ENCODE measurements around the gene THUMPD3. TPM values are rescaled to one million over a fixed set of nuclear protein-coding genes. Genes with fewer than 3 reads are reported as not detected.

The THUMPD3 gene
- total RNA-seq, 4 donors from 2014 or later, result 22.2 to 39.8 (median 25.2) TPM

DNA sequence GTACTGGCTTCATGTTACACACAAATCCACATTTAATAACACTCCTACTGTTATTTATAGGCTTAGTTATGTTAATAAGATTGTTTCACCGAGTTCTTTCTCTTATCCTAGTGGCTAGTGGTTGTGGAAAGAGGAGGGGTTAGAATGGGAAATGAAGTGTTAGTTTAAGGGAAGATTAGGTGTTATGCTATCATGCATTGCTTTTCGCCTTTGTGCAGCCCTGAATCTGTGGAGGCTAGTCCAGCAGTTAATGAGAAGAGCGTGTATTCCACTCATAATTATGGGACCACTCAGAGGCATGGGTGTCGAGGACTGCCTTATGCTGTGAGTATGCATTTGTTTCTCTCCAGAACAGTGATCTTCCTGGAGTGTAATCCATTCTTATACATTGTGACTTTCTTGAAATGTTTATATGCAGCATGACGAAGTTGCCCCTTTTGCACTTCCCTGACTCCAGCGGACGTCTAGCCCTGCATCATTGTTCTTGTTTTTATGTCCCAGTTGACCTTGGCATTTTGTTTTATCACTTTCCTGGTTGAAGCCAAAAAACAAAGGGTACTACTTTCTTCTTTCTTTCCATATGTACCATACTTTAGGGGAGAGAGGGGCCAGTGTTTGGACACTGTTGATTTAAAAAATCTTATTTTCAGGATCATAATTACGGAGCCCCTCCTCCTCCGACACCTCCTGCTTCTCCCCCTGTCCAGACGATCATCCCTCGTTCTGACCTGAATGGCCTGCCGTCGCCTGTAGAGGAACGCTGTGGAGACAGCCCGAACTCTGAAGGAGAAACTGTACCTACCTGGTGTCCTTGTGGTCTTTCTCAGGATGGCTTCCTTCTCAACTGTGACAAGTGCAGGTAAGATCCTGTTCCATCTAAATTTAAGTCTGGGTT, 71.0 kb downstream of the THUMPD3 start:
- peaks cover 0 to 3% of the 10 kb centered on the region in 2 donors for H3K4me1 ChIP-seq
- no peaks in the 10 kb centered on the region for H3K9me3 ChIP-seq
- DNase-seq, result no peak
- H3K4me3 ChIP-seq, result no peak overlapping the region
- no peak for TF ChIP-seq POLR2A (IDR thresholded peaks at IDR 0.05)
- TF ChIP-seq, protein P1, sequence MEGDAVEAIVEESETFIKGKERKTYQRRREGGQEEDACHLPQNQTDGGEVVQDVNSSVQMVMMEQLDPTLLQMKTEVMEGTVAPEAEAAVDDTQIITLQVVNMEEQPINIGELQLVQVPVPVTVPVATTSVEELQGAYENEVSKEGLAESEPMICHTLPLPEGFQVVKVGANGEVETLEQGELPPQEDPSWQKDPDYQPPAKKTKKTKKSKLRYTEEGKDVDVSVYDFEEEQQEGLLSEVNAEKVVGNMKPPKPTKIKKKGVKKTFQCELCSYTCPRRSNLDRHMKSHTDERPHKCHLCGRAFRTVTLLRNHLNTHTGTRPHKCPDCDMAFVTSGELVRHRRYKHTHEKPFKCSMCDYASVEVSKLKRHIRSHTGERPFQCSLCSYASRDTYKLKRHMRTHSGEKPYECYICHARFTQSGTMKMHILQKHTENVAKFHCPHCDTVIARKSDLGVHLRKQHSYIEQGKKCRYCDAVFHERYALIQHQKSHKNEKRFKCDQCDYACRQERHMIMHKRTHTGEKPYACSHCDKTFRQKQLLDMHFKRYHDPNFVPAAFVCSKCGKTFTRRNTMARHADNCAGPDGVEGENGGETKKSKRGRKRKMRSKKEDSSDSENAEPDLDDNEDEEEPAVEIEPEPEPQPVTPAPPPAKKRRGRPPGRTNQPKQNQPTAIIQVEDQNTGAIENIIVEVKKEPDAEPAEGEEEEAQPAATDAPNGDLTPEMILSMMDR (IDR thresholded peaks at IDR 0.05 in 4 of 5, conservative IDR thresholded peaks at IDR 0.05 in 1 of 5), result no peak
- H3K27me3 ChIP-seq, result no peaks in the 10 kb centered on the region
- peaks cover 13 to 99% of the 10 kb centered on the region in 2 donors for H3K36me3 ChIP-seq
- no peak for ATAC-seq
- H3K27ac ChIP-seq, result no peak overlapping the region
- in situ Hi-C loops (cut with MboI; ENCODE audit: low sequenced_read_pairs in 4 of 4), result loop anchor here in 2 of 4 donors (10.0 kb wide), 2 partner anchors 49 to 79 kb away; no protein-coding TSS in a partner anchor
- intact Hi-C loops (cut with DNase I; ENCODE audit: low total_unique reads), result no loop called here

DNA sequence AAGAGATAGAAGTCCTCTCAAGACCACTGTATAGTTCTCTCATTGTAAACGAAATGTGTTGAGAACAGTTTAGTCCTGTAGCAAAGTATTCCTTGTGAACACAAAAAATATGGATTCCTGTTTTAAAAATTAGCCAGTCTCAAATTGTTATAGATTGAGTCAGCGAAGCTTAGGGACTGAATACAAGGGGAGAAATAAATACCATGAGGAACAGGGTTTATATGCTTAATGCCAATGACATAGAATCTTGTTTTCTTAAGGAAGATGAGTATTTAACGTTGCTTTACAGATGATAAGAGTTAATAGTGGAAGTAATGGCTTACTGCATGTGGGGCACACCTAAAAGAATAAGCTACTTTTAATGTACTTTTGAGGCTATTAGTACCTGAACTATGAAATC, 72.5 kb downstream of the THUMPD3 start:
- intact Hi-C loops (cut with DNase I; ENCODE audit: low total_unique reads) (no loop called here), in situ Hi-C loops (cut with MboI; ENCODE audit: low sequenced_read_pairs in 4 of 4) (loop anchor here in 2 of 4 donors (10.0 kb wide), 2 partner anchors 51 to 81 kb away; no protein-coding TSS in a partner anchor)
- Histone ChIP-seq H3K27ac (no peak overlapping the region), H3K9me3 (no peaks in the 10 kb centered on the region), H3K27me3 (no peaks in the 10 kb centered on the region), H3K4me3 (no peak overlapping the region), H3K4me1 (peaks cover 0 to 3% of the 10 kb centered on the region in 2 donors), H3K36me3 (peaks cover 13 to 97% of the 10 kb centered on the region in 2 donors)
- ATAC-seq (no peak), DNase-seq (no peak)
- TF ChIP-seq, protein P1 (IDR thresholded peaks at IDR 0.05 in 4 of 5, conservative IDR thresholded peaks at IDR 0.05 in 1 of 5), result no peak
- TF ChIP-seq POLR2A (IDR thresholded peaks at IDR 0.05), result no peak

Other genes starting within 250 kb of the THUMPD3 start
- gene SRGAP3, start 113.4 kb upstream of the THUMPD3 start, total RNA-seq, result 1 to 10 TPM; 1.3 to 2.3 (median 1.8) TPM
- gene SETD5, start 34.6 kb downstream of the THUMPD3 start, total RNA-seq, result 10 to 100 TPM; 28.9 to 43.3 (median 41.0) TPM
- gene LHFPL4, start 190.8 kb downstream of the THUMPD3 start, total RNA-seq, result not detected